ENCODE data around the gene PRKACA. TPM values are rescaled to one million over a fixed set of nuclear protein-coding genes. Genes with fewer than 3 reads are reported as not detected.

The PRKACA gene
- total RNA-seq, 1 donor from 2014 or later, result 487 TPM

Other genes starting within 250 kb of the PRKACA start
- gene NANOS3, start 240.6 kb downstream of the PRKACA start, total RNA-seq, result 0.78 TPM
- 0.35 TPM for gene BRME1, start 211.6 kb downstream of the PRKACA start, total RNA-seq
- 19.5 TPM for gene CC2D1A, start 211.6 kb downstream of the PRKACA start, total RNA-seq
- gene PODNL1, start 179.3 kb downstream of the PRKACA start, total RNA-seq, result 3.5 TPM
- 17.0 TPM for gene DCAF15, start 165.3 kb downstream of the PRKACA start, total RNA-seq
- gene RFX1, start 111.4 kb downstream of the PRKACA start, total RNA-seq, result 13.4 TPM
- gene RLN3, start 89.6 kb downstream of the PRKACA start, total RNA-seq, result not detected
- gene IL27RA, start 86.0 kb downstream of the PRKACA start, total RNA-seq, result 3.0 TPM
- gene PALM3, start 55.7 kb downstream of the PRKACA start, total RNA-seq, result 0.46 TPM
- gene MISP3, start 45.0 kb downstream of the PRKACA start, total RNA-seq, result 7.9 TPM
- gene C19orf67, start 32.0 kb downstream of the PRKACA start, total RNA-seq, result not detected
- gene SAMD1, start 27.0 kb downstream of the PRKACA start, total RNA-seq, result 41.8 TPM
- 0.70 TPM for gene ASF1B, start 18.8 kb upstream of the PRKACA start, total RNA-seq
- 7.9 TPM for gene ADGRL1, start 88.4 kb upstream of the PRKACA start, total RNA-seq

All from cardiac septum (tissue), 1 donor.